Aorta (tissue), 5 donors: Measurements from ENCODE around the gene VPS41. TPM values are rescaled to one million over a fixed set of nuclear protein-coding genes. Genes with fewer than 3 reads are reported as not detected.

Source experiments
- ATAC-seq: fragments of 200-7000 bp; cut with Tn5 transposase; one replicate; pipeline ENCODE4 v1.9.1; 2022; ENCODE audit warnings: moderate library complexity; ENCODE audit not compliant: low FRiP score
- DNase-seq, 2 donors: peaks; one replicate each; pipeline ENCODE4 v3.0.0-alpha.2; 2020
- H3K27ac ChIP-seq, 2 donors: one replicate each; pipeline ENCODE4 v1.5.1; 2013; ENCODE audit warnings: low read length in 2 of 2, mild to moderate bottlenecking in 2 of 2, moderate library complexity in 2 of 2, control low read depth in 1 of 2, inconsistent platforms in 1 of 2, low read depth in 1 of 2
- H3K27me3 ChIP-seq, 2 donors: one replicate each; pipeline ENCODE4 v1.6.1; 2013; ENCODE audit warnings: control low read depth in 1 of 2, low read length in 1 of 2, mild to moderate bottlenecking in 1 of 2, moderate library complexity in 1 of 2; ENCODE audit not compliant: insufficient read depth in 2 of 2, control insufficient read depth in 1 of 2
- H3K36me3 ChIP-seq, 2 donors: one replicate each; pipeline ENCODE4 v1.6.1; 2013; ENCODE audit warnings: control low read depth in 1 of 2, low read length in 1 of 2, mild to moderate bottlenecking in 1 of 2; ENCODE audit not compliant: insufficient read depth in 2 of 2, control insufficient read depth in 1 of 2
- H3K4me1 ChIP-seq, 2 donors: one replicate each; pipeline ENCODE4 v1.6.1; 2013; ENCODE audit warnings: low read length in 2 of 2, control low read depth in 1 of 2, mild to moderate bottlenecking in 1 of 2, moderate library complexity in 1 of 2; ENCODE audit not compliant: insufficient read depth in 2 of 2, control insufficient read depth in 1 of 2
- H3K4me3 ChIP-seq, 2 donors: one replicate each; pipeline ENCODE4 v1.5.1; 2013; ENCODE audit warnings: low read length in 2 of 2, control low read depth in 1 of 2, mild to moderate bottlenecking in 1 of 2
- H3K9me3 ChIP-seq: one replicate; pipeline ENCODE4 v1.6.1; 2013; ENCODE audit warnings: mild to moderate bottlenecking, low read length; ENCODE audit not compliant: control insufficient read depth
- WGBS, 2 donors: extraction: QIAGEN DNeasy Blood & Tissue Kit; methylation state at CpG; one replicate each; pipeline ENCODE4 v1.1.7; 2013; 5-methylcytosine and 5-hydroxymethylcytosine counted together
- intact Hi-C, 2 donors: fragments of 100-400 bp; cut with DNase I; formaldehyde crosslinking; loops; one replicate each; pipeline versions ENCODE4 v1.14.2 to v1.15.0; 2022
- polyA plus RNA-seq, 2 donors: library from polyadenylated mRNA; stranded (reverse); fragments of 200-250 nt; gene quantifications; one replicate each; pipeline ENCODE4 v1.2.3, GENCODE V29; 2013
- total RNA-seq, 2 donors: library from RNA; stranded (reverse); fragmentation: NEBNext Ultra II Directional; extraction: Animal tissue kit (Norgen Biotek cat#: 25700); gene quantifications; one replicate each; pipeline ENCODE4 v1.2.1, GENCODE V29; 2021
- donor health status: healthy with polysubstance abuse.
- donor health status: Bipolar disorder and iron deficiency.
- donor health status: DM: no; HTN: no; CAD: no.
- donor health status: DM: no; HTN: no; CAD: no.
- donor health status: DM: yes; HTN: yes; CAD: no.

Gene VPS41
- total and polyA plus RNA-seq, 4 donors: 20.8 to 92.3 (median 49.5) TPM

DNA sequence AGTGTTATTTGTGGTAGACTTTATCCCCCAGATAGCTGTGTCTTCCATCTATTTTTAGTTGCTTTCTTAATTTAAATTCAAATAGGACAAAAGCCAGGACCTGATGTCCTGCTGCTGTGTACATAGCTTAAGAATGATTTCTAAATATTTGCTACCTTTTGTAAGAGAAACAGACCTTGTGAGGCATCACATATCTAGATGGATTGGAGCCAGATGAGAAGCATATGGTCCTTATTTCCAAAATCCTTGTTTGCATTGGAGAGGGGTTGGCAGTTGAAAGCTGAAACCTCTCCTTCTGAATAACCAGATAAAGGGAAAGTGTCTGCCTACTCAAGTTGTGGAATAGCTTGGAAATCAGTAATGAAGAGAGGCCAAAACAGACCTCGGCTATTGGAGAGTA lies 227.1 kb downstream of the VPS41 start:
- Histone ChIP-seq H3K27me3 (no peaks in the 10 kb centered on the region), H3K4me3 (no peak overlapping the region), H3K27ac (no peak overlapping the region), H3K9me3 (peaks cover 3% of the 10 kb centered on the region), H3K36me3 (no peaks in the 10 kb centered on the region), H3K4me1 (no peaks in the 10 kb centered on the region)
- ATAC-seq (no peak), DNase-seq (no peak)
- intact Hi-C loops: no loop called here
- 61 to 64% methylated on average over 1 of the region's 1 CpG for WGBS, 2 donors

DNA sequence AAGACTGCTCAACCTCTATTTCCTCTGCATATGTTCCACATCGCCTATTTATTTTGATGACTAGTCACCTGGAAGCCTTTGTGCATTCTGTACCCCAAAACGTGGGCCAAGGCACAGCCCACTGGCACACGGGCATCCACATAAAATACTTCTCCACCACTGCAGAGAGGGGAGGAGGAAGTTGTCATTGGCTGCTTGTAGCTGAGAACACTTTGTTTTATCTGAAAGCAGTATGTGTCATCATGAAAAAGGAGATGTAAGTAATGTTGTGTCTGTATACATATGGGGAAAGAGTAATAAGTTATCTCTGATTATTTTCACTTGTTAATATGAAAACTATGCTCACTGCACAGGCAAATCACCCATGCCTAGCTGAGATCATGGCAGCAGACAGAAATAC lies 229.6 kb downstream of the VPS41 start:
- no peak overlapping the region for H3K4me3 ChIP-seq
- H3K4me1 ChIP-seq: no peaks in the 10 kb centered on the region
- intact Hi-C loops: no loop called here
- WGBS, 2 donors: 38 to 54% methylated on average over 3 of the region's 3 CpGs
- H3K27me3 ChIP-seq: peaks cover 0 to 2% of the 10 kb centered on the region in 2 donors
- H3K36me3 ChIP-seq: no peaks in the 10 kb centered on the region
- H3K27ac ChIP-seq: no peak overlapping the region
- DNase-seq (no peak), ATAC-seq (no peak)
- peaks cover 3% of the 10 kb centered on the region for H3K9me3 ChIP-seq

DNA sequence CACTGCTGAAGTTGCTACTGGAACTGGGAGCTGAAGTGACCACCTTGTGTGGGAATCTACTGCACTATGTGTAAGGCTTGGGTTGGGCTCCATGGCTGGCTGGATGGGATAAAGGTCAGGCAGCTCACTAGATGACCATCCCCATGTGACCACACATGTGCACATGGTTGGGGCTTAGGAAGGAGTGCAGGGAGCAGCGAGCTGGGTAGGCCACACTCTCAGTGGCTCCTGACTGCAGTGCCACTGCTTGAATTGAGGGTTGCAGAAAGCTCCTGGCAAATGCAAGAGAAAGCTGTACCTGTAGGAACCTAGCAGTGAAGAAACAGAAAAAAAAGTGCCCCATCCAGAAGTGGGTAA lies 230.3 kb downstream of the VPS41 start:
- no peak for ATAC-seq
- Histone ChIP-seq H3K4me3 (no peak overlapping the region), H3K4me1 (no peaks in the 10 kb centered on the region), H3K27me3 (peaks cover 0 to 2% of the 10 kb centered on the region in 2 donors), H3K9me3 (peaks cover 3% of the 10 kb centered on the region), H3K36me3 (no peaks in the 10 kb centered on the region), H3K27ac (no peak overlapping the region)
- 90 to 92% methylated on average over 1 of the region's 1 CpG for WGBS, 2 donors
- intact Hi-C loops: no loop called here
- no peak for DNase-seq

DNA sequence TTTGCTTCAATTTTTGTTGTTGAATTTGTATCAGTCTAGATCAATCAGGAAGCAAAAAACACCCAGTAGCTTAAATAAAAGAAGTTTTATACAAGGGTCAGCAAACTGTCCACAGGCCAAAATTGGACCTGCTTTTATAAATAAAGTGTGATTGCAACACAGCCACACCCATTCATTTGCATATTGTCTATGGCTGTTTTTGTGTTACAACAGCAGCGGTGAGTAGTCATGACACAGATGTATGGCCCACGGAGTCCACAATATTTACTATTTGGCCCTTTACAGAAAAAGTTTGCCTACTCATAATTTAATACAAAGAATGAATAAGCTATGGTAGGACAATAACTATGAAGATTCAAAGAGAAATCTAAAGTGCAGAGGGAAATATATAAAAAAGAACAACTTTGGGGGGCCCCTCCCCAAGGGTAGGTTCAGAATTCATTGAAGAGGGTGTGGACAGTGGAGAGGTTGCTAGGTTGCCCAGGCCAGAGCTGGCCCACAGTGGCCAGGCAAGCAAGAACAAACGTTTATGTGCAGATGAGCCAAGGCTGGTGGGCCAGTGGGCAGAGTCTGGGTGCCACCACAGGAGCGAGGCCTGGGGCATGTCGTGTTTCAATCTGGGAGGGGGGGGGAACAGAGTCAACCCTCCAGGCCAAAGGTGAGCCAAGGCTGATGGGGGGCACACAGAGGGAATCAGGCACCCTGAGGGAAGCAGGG lies 230.9 kb downstream of the VPS41 start:
- intact Hi-C loops: no loop called here
- Histone ChIP-seq H3K27me3 (peaks cover 0 to 2% of the 10 kb centered on the region in 2 donors), H3K4me3 (no peak overlapping the region), H3K27ac (no peak overlapping the region), H3K9me3 (peaks cover 3% of the 10 kb centered on the region), H3K4me1 (no peaks in the 10 kb centered on the region), H3K36me3 (no peaks in the 10 kb centered on the region)
- 82 to 89% methylated on average over 5 of the region's 5 CpGs for WGBS, 2 donors
- ATAC-seq (no peak), DNase-seq (no peak)

DNA sequence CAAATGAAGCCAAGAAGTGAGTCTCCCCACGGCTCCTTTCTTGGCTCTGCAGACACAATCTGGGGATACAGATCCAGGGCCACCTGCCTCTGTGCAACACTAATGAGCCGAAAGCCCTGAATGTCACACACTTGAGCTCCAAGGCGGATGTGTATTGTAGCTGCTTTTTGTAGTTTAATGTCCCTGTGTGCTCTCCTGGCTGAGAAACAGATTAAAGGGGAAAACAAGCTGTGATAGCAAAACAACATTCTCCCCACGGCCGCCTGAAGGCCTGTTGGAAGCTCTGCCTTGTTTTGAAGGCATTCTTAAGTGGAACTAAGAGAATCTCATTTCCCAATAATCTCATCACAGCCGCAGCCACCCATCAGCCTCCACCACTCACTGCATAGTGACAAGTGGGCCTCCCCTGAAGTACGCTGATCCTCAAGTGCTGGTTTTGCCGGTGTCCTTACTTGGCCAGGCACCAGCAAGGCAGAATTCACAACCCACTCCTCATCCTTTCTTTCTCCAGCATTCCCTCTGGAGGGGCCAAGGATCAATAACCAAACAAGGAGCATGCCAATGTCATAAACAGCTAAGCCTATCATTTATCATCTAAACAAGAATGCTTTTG lies 233.4 kb downstream of the VPS41 start:
- no peak for DNase-seq
- peak; percentile 20 for ATAC-seq
- no peak overlapping the region for H3K27ac ChIP-seq

DNA sequence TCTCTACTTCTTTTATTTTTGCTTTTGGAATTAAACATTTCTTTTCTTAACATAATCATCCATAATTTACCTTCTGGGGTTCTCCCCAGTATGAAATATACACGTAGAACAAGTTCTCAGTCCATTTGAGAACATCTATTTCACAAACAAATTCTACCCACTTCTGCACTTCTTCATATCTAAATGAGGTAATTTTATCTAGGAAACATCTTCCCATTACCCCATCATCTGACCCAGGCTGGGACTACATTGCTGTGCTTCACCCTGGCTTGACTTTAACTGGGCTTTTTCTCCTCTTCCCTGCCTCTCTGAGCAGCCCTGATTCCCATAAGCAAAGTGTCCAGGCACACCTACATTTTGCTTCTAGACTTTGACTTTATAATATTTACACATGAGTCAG lies 234.5 kb downstream of the VPS41 start:
- Histone ChIP-seq H3K4me3 (no peak overlapping the region), H3K36me3 (no peaks in the 10 kb centered on the region), H3K4me1 (no peaks in the 10 kb centered on the region), H3K27ac (no peak overlapping the region), H3K9me3 (peaks cover 3% of the 10 kb centered on the region), H3K27me3 (peaks cover 0 to 2% of the 10 kb centered on the region in 2 donors)
- 77 to 84% methylated on average over 1 of the region's 1 CpG for WGBS, 2 donors
- DNase-seq (no peak), ATAC-seq (no peak)
- intact Hi-C loops: no loop called here

More for the DNA sequence above, 233.4 kb downstream of the VPS41 start:
- no peaks in the 10 kb centered on the region for H3K36me3 ChIP-seq
- intact Hi-C loops: no loop called here
- H3K4me1 ChIP-seq: no peaks in the 10 kb centered on the region
- no peak overlapping the region for H3K4me3 ChIP-seq
- 72 to 78% methylated on average over 8 of the region's 8 CpGs for WGBS, 2 donors
- H3K27me3 ChIP-seq: peaks cover 0 to 2% of the 10 kb centered on the region in 2 donors
- H3K9me3 ChIP-seq: peaks cover 3% of the 10 kb centered on the region

DNA sequence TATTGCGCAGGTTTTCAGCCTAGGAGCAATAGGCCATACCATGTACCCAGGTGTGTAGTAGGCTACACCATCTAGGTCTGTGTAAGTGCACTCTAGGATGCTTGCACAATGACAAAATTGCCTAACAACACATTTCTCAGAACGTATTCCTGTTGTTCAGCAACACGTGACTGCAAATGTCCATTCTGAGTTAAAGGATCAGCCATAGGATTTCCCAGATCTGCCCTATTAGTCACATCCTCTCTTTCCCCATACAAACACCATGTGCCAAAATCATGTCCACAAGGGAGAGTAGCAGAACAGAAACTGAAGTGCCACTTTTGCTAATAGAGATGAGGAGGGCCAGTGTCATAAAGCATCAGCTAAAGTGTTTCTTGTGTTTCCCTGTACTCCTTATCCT lies 235.2 kb downstream of the VPS41 start:
- intact Hi-C loops: no loop called here
- ATAC-seq (peak; percentile 47), DNase-seq (no peak)
- H3K27ac ChIP-seq: no peak overlapping the region
- no peak overlapping the region for H3K4me3 ChIP-seq
- H3K27me3 ChIP-seq: peaks cover 0 to 2% of the 10 kb centered on the region in 2 donors
- WGBS, 2 donors: 83 to 84% methylated on average over 3 of the region's 3 CpGs
- H3K36me3 ChIP-seq: no peaks in the 10 kb centered on the region
- no peaks in the 10 kb centered on the region for H3K4me1 ChIP-seq
- peaks cover 3% of the 10 kb centered on the region for H3K9me3 ChIP-seq
